HCT116 (cell line): ENCODE measurements around the gene TLCD2. TPM values are rescaled to one million over a fixed set of nuclear protein-coding genes. Genes with fewer than 3 reads are reported as not detected.
"Not testable (repeated sequence)": the region's sequence is repeated elsewhere in the genome, so short reads cannot be mapped to it uniquely, and the experiment has no call there.

Source experiments
- ATAC-seq: fragments of 200-7000 bp; cut with Tn5 transposase; 2 replicates; pipeline ENCODE4 v1.9.1; 2020; ENCODE audit warnings: mild to moderate bottlenecking, moderate library complexity
- BruUV-seq: library from RNA; stranded (reverse); fragments of 400-500 nt; replicated peaks from 2 replicates; lab custom pipeline; 2021; lab: Mats Ljungman, UMichigan
- CTCF ChIA-PET: fragments of 300-600 bp; sonication (Branson Sonifier 250); formaldehyde crosslinking; loops from one replicate; lab custom pipeline; 2021; ENCODE audit warnings: antibody characterized with exemption; lab: Charles Lee
- POLR2A ChIA-PET: fragments of 300-600, 350-600 bp; sonication (Branson Sonifier 250); formaldehyde crosslinking; loops from one replicate; lab custom pipeline; 2021; ENCODE audit warnings: antibody characterized with exemption; lab: Charles Lee
- RAD21 ChIA-PET, 2 experiments: fragments of 300-600 bp; sonication (Branson Sonifier 250); formaldehyde crosslinking; loops; one replicate each; lab custom pipeline; 2023; ENCODE audit warnings: low total read pairs in 2 of 2; ENCODE audit not compliant: uncharacterized antibody in 2 of 2, unreplicated experiment in 2 of 2, low non-redundant PET in 1 of 2; lab: Charles Lee
- DNase-seq: peaks from one replicate; pipeline ENCODE4 v3.0.0-alpha.2; 2010; ENCODE audit warnings: low read depth, low spot score
- H2AFZ ChIP-seq: fragments of 200-600 bp; shearing (Covaris generic), sonication (generic); 2 replicates; pipeline ENCODE4 v1.6.1; 2017; ENCODE audit warnings: low read depth, mixed run types, mixed read lengths, antibody characterized with exemption, low read length; ENCODE audit not compliant: poor library complexity, severe bottlenecking
- H3K27ac ChIP-seq: 2 replicates; pipeline ENCODE4 v1.5.1; 2012; ENCODE audit warnings: low read depth, low read length
- H3K27me3 ChIP-seq: fragments of 200-600 bp; sonication (generic); 2 replicates; pipeline ENCODE4 v1.6.1; 2016; ENCODE audit warnings: mixed run types, low read length, mixed read lengths; ENCODE audit not compliant: insufficient read depth
- H3K36me3 ChIP-seq, 2 experiments: fragments of 200-500 bp in 1 of 2; fragments of 200-600 bp in 1 of 2; sonication (Bioruptor generic) in 1 of 2; sonication (generic) in 1 of 2; 2 replicates each; pipeline versions ENCODE4 v1.5.1 to v1.6.1; 2014 to 2016; ENCODE audit warnings: low read length in 2 of 2, inconsistent platforms in 1 of 2, mixed read lengths in 1 of 2, mixed run types in 1 of 2; ENCODE audit not compliant: insufficient read depth in 2 of 2, control insufficient read depth in 1 of 2
- H3K4me1 ChIP-seq, 2 experiments: fragments of 200-600 bp in 1 of 2; sonication (generic) in 1 of 2; 2 replicates each; pipeline versions ENCODE4 v1.5.1 to v1.6.1; 2012 to 2017; ENCODE audit warnings: low read length in 2 of 2, inconsistent platforms in 1 of 2, mild to moderate bottlenecking in 1 of 2, mixed read lengths in 1 of 2, mixed run types in 1 of 2, moderate library complexity in 1 of 2; ENCODE audit not compliant: insufficient read depth in 2 of 2, control insufficient read depth in 1 of 2
- H3K4me2 ChIP-seq: fragments of 200-600 bp; sonication (generic); 2 replicates; pipeline ENCODE4 v1.6.1; 2017; ENCODE audit warnings: mixed run types, low read length, mixed read lengths
- H3K4me3 ChIP-seq, 2 experiments: fragments of 200-600 bp in 1 of 2; sonication (generic) in 1 of 2; replicated peaks in 1 of 2; 2 replicates each; pipeline ENCODE4 v1.5.1; 2011 to 2016; ENCODE audit warnings: low read length in 2 of 2, control low read depth in 1 of 2, low read depth in 1 of 2, mild to moderate bottlenecking in 1 of 2, mixed read lengths in 1 of 2, mixed run types in 1 of 2
- H3K79me2 ChIP-seq: fragments of 200-600 bp; sonication (generic); 2 replicates; pipeline ENCODE4 v1.6.1; 2017; ENCODE audit warnings: mild to moderate bottlenecking, mixed run types, low read length, moderate library complexity, mixed read lengths; ENCODE audit not compliant: insufficient read depth
- H3K9ac ChIP-seq: fragments of 200-600 bp; sonication (generic); 2 replicates; pipeline ENCODE4 v1.6.1; 2016; ENCODE audit warnings: low read length, mixed read lengths
- H3K9me2 ChIP-seq: fragments of 200-600 bp; sonication (generic), shearing (Covaris generic); 2 replicates; pipeline ENCODE4 v1.6.1; 2017; ENCODE audit warnings: mixed run types, mild to moderate bottlenecking, moderate library complexity; ENCODE audit not compliant: insufficient read depth
- H3K9me3 ChIP-seq, 2 experiments: fragments of 200-500 bp in 1 of 2; fragments of 200-600 bp in 1 of 2; sonication (Bioruptor generic) in 1 of 2; sonication (generic) in 1 of 2; 2 replicates each; pipeline ENCODE4 v1.6.1; 2014 to 2017; ENCODE audit warnings: low read length in 2 of 2, mixed read lengths in 2 of 2, inconsistent platforms in 1 of 2, low read depth in 1 of 2, mild to moderate bottlenecking in 1 of 2, mixed run types in 1 of 2, moderate library complexity in 1 of 2; ENCODE audit not compliant: control insufficient read depth in 1 of 2, insufficient read depth in 1 of 2
- H4K20me1 ChIP-seq: fragments of 200-600 bp; sonication (generic), shearing (Covaris generic); 2 replicates; pipeline ENCODE4 v1.6.1; 2017; ENCODE audit warnings: mixed run types, mild to moderate bottlenecking, moderate library complexity; ENCODE audit not compliant: insufficient read depth
- CEBPB ChIP-seq: IDR thresholded peaks from 2 replicates; pipeline ENCODE4 v1.6.1; 2012; ENCODE audit warnings: low read depth
- EZH2phosphoT487 ChIP-seq: fragments of 200-600 bp; IDR thresholded peaks from 2 replicates; pipeline ENCODE4 v1.6.1; 2018; ENCODE audit warnings: antibody characterized with exemption, borderline replicate concordance
- MAX ChIP-seq: IDR thresholded peaks from 2 replicates; pipeline ENCODE4 v1.6.1; 2012
- REST ChIP-seq: IDR thresholded peaks from 2 replicates; pipeline ENCODE4 v1.6.1; 2012; ENCODE audit warnings: low read depth
- ZFX ChIP-seq: fragments of 450-650 bp; IDR thresholded peaks from 2 replicates; pipeline ENCODE4 v1.6.1; 2017
- intact Hi-C: fragments of 100-400 bp; cut with micrococcal nuclease; formaldehyde crosslinking; loops from 2 replicates; pipeline ENCODE4 v1.10.0; 2022
- total RNA-seq: library from RNA; stranded (reverse); gene quantifications from one replicate; pipeline ENCODE4 v1.2.1, GENCODE V29; 2021; ENCODE audit not compliant: unreplicated experiment

Gene TLCD2
- total RNA-seq, 1 experiment from 2014 or later: 1.8 TPM

GRCh38 chr17:1724869-1725641 is 14.9 kb upstream of the TLCD2 start:
- RAD21 ChIA-PET: no interaction called here
- DNase-seq (no peak), ATAC-seq (peak; percentile 72)
- H3K4me3 ChIP-seq: peak overlapping the region; percentile 54 to 66
- peak overlapping the region; percentile 69 for H3K9ac ChIP-seq
- H3K4me2 ChIP-seq: peak overlapping the region; percentile 93
- H4K20me1 ChIP-seq: no peaks in the 10 kb centered on the region
- no peak overlapping the region for H2AFZ ChIP-seq
- H3K27ac ChIP-seq: peak overlapping the region; percentile 75
- intact Hi-C loops: loop anchor here (5.0 kb wide), 2 partner anchors 42 to 142 kb away; no protein-coding TSS in a partner anchor
- CTCF ChIA-PET: no interaction called here
- POLR2A ChIA-PET: no interaction called here
- no peaks in the 10 kb centered on the region for H3K27me3 ChIP-seq
- peak; percentile 81; the same call in 1 of the 2 replicates for TF ChIP-seq ZFX
- no peak for TF ChIP-seq REST
- no peaks in the 10 kb centered on the region for H3K9me2 ChIP-seq
- no peaks in the 10 kb centered on the region for H3K9me3 ChIP-seq
- H3K79me2 ChIP-seq: peaks cover 3% of the 10 kb centered on the region; the same call in 1 of the 2 replicates
- no TSS peak for BruUV-seq
- H3K4me1 ChIP-seq: peaks cover 22 to 46% of the 10 kb centered on the region in 2 experiments; a peak in 3 of 4 replicates
- H3K36me3 ChIP-seq: no peaks in the 10 kb centered on the region

GRCh38 chr17:1724351-1724868 is 14.2 kb upstream of the TLCD2 start, which contains the start of gene WDR81:
Gene WDR81, plus strand, starts transcription at chr17:1724704. Its CDS starts 256 bp downstream, at chr17:1724960.
- H3K4me2 ChIP-seq: peak within 1 kb of the TSS; percentile 93
- H3K4me3 ChIP-seq: peak within 1 kb of the TSS; percentile 54 to 66
- H3K36me3 ChIP-seq: no peaks in the 10 kb centered on the region
- ChIA-PET CTCF (no interaction called here), RAD21 (no interaction called here), POLR2A (no interaction called here)
- intact Hi-C loops: loop anchor here (5.0 kb wide), 2 partner anchors 43 to 143 kb away; no protein-coding TSS in a partner anchor
- H3K27ac ChIP-seq: peak within 1 kb of the TSS; percentile 75
- peak within 1 kb of the TSS; percentile 69 for H3K9ac ChIP-seq
- DNase-seq: peak; percentile 48
- peaks cover 3% of the 10 kb centered on the region; the same call in 1 of the 2 replicates for H3K79me2 ChIP-seq
- peak; percentile 97 for TF ChIP-seq MAX
- no peak for TF ChIP-seq CEBPB
- no peak for TF ChIP-seq EZH2phosphoT487
- H4K20me1 ChIP-seq: no peaks in the 10 kb centered on the region
- peaks cover 22 to 47% of the 10 kb centered on the region in 2 experiments; a peak in 3 of 4 replicates for H3K4me1 ChIP-seq
- no TSS peak for BruUV-seq
- peak; percentile 72 for ATAC-seq
- no peaks in the 10 kb centered on the region for H3K9me2 ChIP-seq
- no peaks in the 10 kb centered on the region for H3K27me3 ChIP-seq
- no peak within 1 kb of the TSS for H2AFZ ChIP-seq
- H3K9me3 ChIP-seq: no peaks in the 10 kb centered on the region

- peaks cover 26 to 65% of the 10 kb centered on the region in 2 experiments; a peak in 3 of 4 replicates for H3K4me1 ChIP-seq
- H3K36me3 ChIP-seq, H4K20me1 ChIP-seq, H3K27me3 ChIP-seq, H3K79me2 ChIP-seq, DNase-seq, ATAC-seq, H3K4me3 ChIP-seq, H3K4me2 ChIP-seq, BruUV-seq, H3K9ac ChIP-seq, POLR2A ChIA-PET, H2AFZ ChIP-seq, H3K27ac ChIP-seq, H3K9me2 ChIP-seq, H3K9me3 ChIP-seq: not testable (repeated sequence)
- RAD21 ChIA-PET: interaction anchor here in 1 of 2 experiments (2.6 kb wide), 1 partner anchor 62 kb away, joined by 9 read pairs; no protein-coding TSS in a partner anchor
- intact Hi-C loops: loop anchor here (5.0 kb wide), 2 partner anchors 45 to 145 kb away; no protein-coding TSS in a partner anchor
- CTCF ChIA-PET: interaction anchor here (1.7 to 4.8 kb wide), 4 partner anchors 62 to 160 kb away, joined by 6 to 39 read pairs (median 16); partner anchors contain the start of gene RILP
Observed at GRCh38 chr17:1722022-1722421, 11.8 kb upstream of the TLCD2 start.
